Effector memory CD4-positive, alpha-beta T cell (primary cell): ENCODE data around the gene CYSLTR2.

Source experiments
- DNase-seq, 3 donors: peaks; one replicate each; pipeline ENCODE4 v3.0.0-alpha.2; 2020
- H3K27ac ChIP-seq: 2 replicates; pipeline ENCODE4 v1.7.0; 2013; ENCODE audit warnings: mild to moderate bottlenecking, low read length, moderate library complexity; ENCODE audit not compliant: insufficient read depth, poor library complexity, severe bottlenecking
- H3K27me3 ChIP-seq: replicated peaks from 2 replicates; pipeline ENCODE4 v1.7.0; 2013; ENCODE audit warnings: mild to moderate bottlenecking, low read length; ENCODE audit not compliant: insufficient read depth, control insufficient read depth, poor library complexity, severe bottlenecking
- H3K36me3 ChIP-seq: 2 replicates; pipeline ENCODE4 v1.7.0; 2013; ENCODE audit warnings: mild to moderate bottlenecking, low read length, moderate library complexity; ENCODE audit not compliant: control insufficient read depth, insufficient read depth
- H3K4me1 ChIP-seq: 2 replicates; pipeline ENCODE4 v1.7.0; 2013; ENCODE audit warnings: low read length, mild to moderate bottlenecking; ENCODE audit not compliant: control insufficient read depth, insufficient read depth, poor library complexity, severe bottlenecking
- H3K4me3 ChIP-seq: 2 replicates; pipeline ENCODE4 v1.7.0; 2013; ENCODE audit warnings: low read length, low read depth, mild to moderate bottlenecking; ENCODE audit not compliant: insufficient read depth, poor library complexity, severe bottlenecking
- H3K9me3 ChIP-seq: 2 replicates; pipeline ENCODE4 v1.7.0; 2013; ENCODE audit warnings: mild to moderate bottlenecking, low read length, moderate library complexity; ENCODE audit not compliant: control insufficient read depth

The CYSLTR2 gene

DNA sequence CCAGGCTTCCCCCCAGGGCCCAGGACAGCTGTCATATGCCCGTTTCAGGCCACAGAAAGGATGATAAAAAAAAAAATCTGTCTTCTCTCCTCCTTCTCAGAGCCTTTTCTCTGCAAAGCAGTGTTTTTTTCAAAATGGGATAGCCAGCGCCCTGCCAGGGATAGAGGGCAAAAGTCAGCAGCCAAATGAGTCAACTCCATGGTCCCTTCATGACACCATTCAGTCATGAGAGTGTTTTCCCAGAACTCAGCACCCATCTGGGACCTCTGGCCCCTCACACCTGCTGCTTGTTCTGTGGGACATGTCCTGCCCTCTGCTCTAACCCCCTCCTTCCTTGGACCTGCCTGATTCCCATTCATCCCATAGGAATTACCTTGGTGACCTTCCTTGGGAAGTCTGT, 95.0 kb downstream of the CYSLTR2 start:
- Histone ChIP-seq H3K4me1 (no peaks in the 10 kb centered on the region), H3K4me3 (no peak overlapping the region), H3K27ac (no peak overlapping the region), H3K9me3 (no peaks in the 10 kb centered on the region), H3K27me3 (no peaks in the 10 kb centered on the region), H3K36me3 (no peaks in the 10 kb centered on the region)
- DNase-seq: no peak

DNA sequence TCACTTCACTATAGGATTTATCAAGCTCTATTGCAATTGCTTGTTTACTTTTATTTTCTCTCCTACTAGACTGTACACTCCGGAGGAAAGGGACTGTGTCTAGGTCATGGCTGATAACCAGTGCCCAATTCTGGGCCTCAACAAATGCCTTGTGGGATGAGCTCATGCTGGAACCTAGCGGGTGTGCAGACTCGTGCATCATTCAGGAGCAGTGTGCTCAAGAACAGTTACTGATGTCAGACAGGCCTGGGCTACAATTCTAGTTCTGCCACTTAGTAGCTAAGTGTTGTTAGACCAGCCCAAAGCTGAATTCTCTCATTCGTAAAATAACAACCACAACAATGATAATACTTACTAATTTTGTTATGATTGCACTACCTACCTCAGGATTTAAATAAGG, 95.4 kb downstream of the CYSLTR2 start:
- Histone ChIP-seq H3K36me3 (no peaks in the 10 kb centered on the region), H3K27ac (no peak overlapping the region)

DNA sequence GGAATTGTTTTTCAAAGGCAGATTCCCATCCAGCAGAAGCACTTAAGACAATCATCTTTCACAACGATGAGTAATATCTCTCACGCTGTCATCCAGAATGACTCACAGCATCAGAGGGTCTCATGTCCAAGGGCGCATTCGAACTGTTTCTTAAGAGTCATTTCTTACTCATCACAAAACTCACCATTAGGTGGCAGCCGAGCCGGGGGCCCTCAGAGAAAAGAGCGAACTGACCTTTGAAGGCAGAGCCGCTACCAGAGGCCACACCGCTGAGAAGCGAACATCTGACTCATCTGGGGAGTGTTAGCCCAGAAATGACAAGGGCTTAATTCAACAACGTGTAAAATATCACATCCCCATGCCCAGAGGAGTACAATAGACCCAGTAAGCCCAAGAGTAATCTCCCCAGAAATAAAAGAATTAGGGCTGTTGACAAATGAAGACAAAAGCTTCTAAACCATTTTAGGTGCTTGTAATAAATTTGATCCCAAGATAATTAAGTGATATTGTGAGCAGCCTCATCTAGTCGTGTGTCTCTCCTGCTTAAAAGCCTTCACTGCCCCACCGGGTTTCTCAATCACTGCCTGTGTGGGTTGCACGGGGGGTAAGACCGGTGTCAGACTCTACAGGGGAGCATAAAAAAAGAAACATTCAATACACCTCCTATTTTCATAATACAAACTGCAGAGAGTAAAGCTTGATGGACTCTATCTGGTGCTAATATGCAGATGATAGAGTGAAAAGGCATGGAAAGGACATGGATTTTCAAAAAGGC, 96.2 kb downstream of the CYSLTR2 start:
- Histone ChIP-seq H3K9me3 (no peaks in the 10 kb centered on the region), H3K4me1 (no peaks in the 10 kb centered on the region), H3K4me3 (no peak overlapping the region), H3K27ac (no peak overlapping the region), H3K27me3 (no peaks in the 10 kb centered on the region), H3K36me3 (no peaks in the 10 kb centered on the region)
- peak; percentile 14 to 25 (median 21) for DNase-seq

More for the DNA sequence above, 95.4 kb downstream of the CYSLTR2 start:
- Histone ChIP-seq H3K4me1 (no peaks in the 10 kb centered on the region), H3K4me3 (no peak overlapping the region), H3K27me3 (no peaks in the 10 kb centered on the region), H3K9me3 (no peaks in the 10 kb centered on the region)
- no peak for DNase-seq

DNA sequence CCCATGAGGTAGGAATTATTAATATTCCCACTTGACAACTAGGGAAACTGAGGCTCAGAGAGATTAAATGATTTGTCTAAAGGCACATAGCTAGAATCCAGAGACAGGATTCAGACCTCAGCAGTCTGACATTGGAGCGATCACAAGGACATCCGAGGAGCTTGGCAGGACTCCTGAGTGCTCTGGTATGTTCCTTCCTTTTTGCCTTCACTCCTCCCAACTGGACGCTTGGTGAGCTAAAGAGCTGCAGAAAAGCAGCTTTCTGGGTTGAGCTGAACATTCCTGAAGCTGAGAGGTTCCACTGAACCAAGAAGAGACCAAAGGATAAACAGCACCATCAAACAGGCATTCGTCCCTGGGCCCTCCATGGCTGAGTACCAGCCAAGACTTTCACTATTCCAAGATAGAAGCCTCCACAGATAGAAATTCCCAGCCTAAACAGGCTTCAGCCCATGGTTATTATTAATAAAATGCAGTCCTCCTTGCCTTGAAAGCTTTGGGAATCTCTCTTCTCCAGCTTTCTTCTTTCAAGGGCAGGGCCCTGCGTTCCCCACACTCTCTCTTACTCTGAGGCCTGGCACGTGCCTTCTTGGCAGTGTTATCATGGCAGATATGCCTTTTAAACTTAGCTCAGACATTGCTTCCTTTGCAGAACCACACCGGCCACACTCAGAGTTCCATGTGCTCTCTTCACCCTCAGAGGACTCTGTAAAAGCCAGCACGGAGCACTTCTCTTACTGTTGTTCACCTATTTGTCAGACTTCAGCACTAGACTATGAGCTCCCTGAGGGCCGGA, 97.1 kb downstream of the CYSLTR2 start:
- H3K9me3 ChIP-seq: no peaks in the 10 kb centered on the region
- H3K4me3 ChIP-seq: no peak overlapping the region
- DNase-seq: no peak
- H3K27me3 ChIP-seq: no peaks in the 10 kb centered on the region
- no peaks in the 10 kb centered on the region for H3K36me3 ChIP-seq
- no peaks in the 10 kb centered on the region for H3K4me1 ChIP-seq
- H3K27ac ChIP-seq: no peak overlapping the region

DNA sequence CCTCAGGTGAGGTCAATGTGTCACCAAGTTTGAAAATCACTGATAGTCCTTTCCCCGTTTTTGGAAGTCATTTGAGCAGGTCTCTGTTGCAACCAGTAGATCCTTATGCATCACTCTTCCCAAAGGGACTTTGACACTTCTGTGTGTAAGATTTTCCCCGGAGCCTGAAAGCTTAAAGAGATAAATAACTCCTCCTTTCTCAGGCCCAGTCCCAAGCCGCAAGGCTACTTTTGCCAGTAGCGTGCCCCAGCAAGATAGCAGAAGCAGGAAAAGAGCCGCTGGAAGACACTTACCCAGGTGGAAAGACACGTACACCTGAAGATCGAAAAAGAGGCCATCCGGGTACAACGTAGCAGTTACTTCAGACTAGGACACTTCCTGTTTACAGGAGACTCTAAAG, 106.9 kb downstream of the CYSLTR2 start:
- Histone ChIP-seq H3K9me3 (no peaks in the 10 kb centered on the region), H3K4me3 (no peak overlapping the region), H3K36me3 (no peaks in the 10 kb centered on the region), H3K27me3 (no peaks in the 10 kb centered on the region), H3K4me1 (no peaks in the 10 kb centered on the region), H3K27ac (no peak overlapping the region)
- DNase-seq: no peak
